Esophagus squamous epithelium (tissue), 4 donors: Measurements from ENCODE around the gene DIMT1.

Experiments used
- CTCF ChIP-seq, 6 experiments: fragments of 450-650 bp in 4 of 6; fragments of 200-600 bp in 2 of 6; sonication (generic) in 2 of 6; IDR thresholded peaks; one replicate each; pipeline ENCODE4 v1.5.1; 2016 to 2019; ENCODE audit warnings: antibody characterized with exemption in 6 of 6, mild to moderate bottlenecking in 4 of 6, moderate library complexity in 4 of 6
- POLR2A ChIP-seq, 4 donors: fragments of 450-650 bp; IDR thresholded peaks; one replicate each; pipeline ENCODE4 v1.6.1; 2017; ENCODE audit warnings: antibody characterized with exemption in 4 of 4, mild to moderate bottlenecking in 4 of 4, moderate library complexity in 3 of 4

DNA sequence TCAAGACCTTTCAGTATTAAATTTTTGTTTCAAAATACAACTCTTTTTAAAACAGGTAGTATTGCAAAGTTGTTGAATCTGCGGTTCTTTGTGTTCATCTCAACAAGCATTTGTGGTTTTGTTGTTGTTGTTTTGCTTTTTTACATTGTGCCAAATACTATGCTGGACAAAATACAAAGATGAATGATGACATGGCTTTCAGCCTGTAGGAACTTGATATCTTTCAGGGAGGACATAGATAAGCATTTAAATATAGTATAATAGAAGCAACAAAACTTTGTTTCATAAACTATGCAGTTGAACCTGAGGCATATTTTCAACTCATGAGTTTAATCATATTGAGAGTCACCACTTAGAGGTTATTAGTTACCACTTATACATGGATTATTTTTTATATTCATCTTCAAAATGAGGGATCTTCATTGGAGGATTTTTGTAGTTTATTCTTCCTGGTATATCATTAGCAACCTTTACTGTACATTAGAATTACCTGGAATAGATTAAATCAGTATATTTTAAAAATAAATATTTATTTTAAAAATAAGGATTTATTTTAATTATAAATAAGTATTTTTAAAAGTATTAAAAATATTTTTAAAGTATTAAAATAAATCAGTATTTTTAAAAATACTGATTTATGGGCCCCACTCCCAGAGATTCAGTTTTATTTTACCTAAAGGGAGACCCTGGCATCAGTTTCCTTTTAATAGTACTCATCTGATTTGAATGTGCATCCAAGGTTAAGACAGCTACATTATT lies 54.8 kb downstream of the DIMT1 start:
- TF ChIP-seq CTCF (IDR thresholded peaks at IDR 0.05) (no peak), POLR2A (IDR thresholded peaks at IDR 0.05) (no peak)
